ENCODE results near the gene CHRNA3. TPM values are rescaled to one million over a fixed set of nuclear protein-coding genes. Genes with fewer than 3 reads are reported as not detected.

CHRNA3 gene
- total RNA-seq, 1 donor from 2014 or later: 3.7 TPM

- TF ChIP-seq POLR2AphosphoS5 (IDR thresholded peaks at IDR 0.05; ENCODE audit: insufficient read depth in 1 of 2, low read depth in 1 of 2) (no peak), CTCF (IDR thresholded peaks at IDR 0.05) (no peak), POLR2A (IDR thresholded peaks at IDR 0.05) (no peak)
- no peaks in the 10 kb centered on the region for H3K9me3 ChIP-seq
Measured at GRCh38 chr15:78633348-78633747, 12.6 kb upstream of the CHRNA3 start.

GRCh38 chr15:78630886-78631633 is 10.3 kb upstream of the CHRNA3 start:
- peak in 1 of 2 donors; percentile 95 for DNase-seq (ENCODE audit: extremely low spot score in 2 of 2)
- intact Hi-C loops (cut with DNase I): no loop called here
- TF ChIP-seq POLR2A (IDR thresholded peaks at IDR 0.05) (no peak), POLR2AphosphoS5 (IDR thresholded peaks at IDR 0.05; ENCODE audit: insufficient read depth in 1 of 2, low read depth in 1 of 2) (no peak), CTCF (IDR thresholded peaks at IDR 0.05) (no peak)

More at GRCh38 chr15:78633348-78633747, 12.6 kb upstream of the CHRNA3 start:
- no peak overlapping the region for H3K27ac ChIP-seq
- no peaks in the 10 kb centered on the region for H3K4me1 ChIP-seq
- intact Hi-C loops (cut with DNase I): no loop called here
- DNase-seq (ENCODE audit: extremely low spot score in 2 of 2): no peak
- no peaks in the 10 kb centered on the region for H3K27me3 ChIP-seq
- no peak overlapping the region for H3K4me3 ChIP-seq
- no peaks in the 10 kb centered on the region for H3K36me3 ChIP-seq

GRCh38 chr15:78629716-78630065 is 8.9 kb upstream of the CHRNA3 start:
- Histone ChIP-seq H3K4me3 (no peak overlapping the region), H3K9me3 (no peaks in the 10 kb centered on the region), H3K36me3 (no peaks in the 10 kb centered on the region), H3K27ac (no peak overlapping the region), H3K4me1 (no peaks in the 10 kb centered on the region), H3K27me3 (no peaks in the 10 kb centered on the region)
- no peak for DNase-seq (ENCODE audit: extremely low spot score in 2 of 2)
- intact Hi-C loops (cut with DNase I): no loop called here
- TF ChIP-seq POLR2A (IDR thresholded peaks at IDR 0.05) (no peak), POLR2AphosphoS5 (IDR thresholded peaks at IDR 0.05; ENCODE audit: insufficient read depth in 1 of 2, low read depth in 1 of 2) (no peak), CTCF (IDR thresholded peaks at IDR 0.05) (no peak)

More at GRCh38 chr15:78630886-78631633, 10.3 kb upstream of the CHRNA3 start:
- no peak overlapping the region for H3K27ac ChIP-seq
- no peaks in the 10 kb centered on the region for H3K36me3 ChIP-seq
- no peak overlapping the region for H3K4me3 ChIP-seq
- H3K9me3 ChIP-seq: no peaks in the 10 kb centered on the region
- H3K27me3 ChIP-seq: no peaks in the 10 kb centered on the region
- H3K4me1 ChIP-seq: no peaks in the 10 kb centered on the region

GRCh38 chr15:78629031-78629715 is 8.4 kb upstream of the CHRNA3 start:
- intact Hi-C loops (cut with DNase I): no loop called here
- DNase-seq (ENCODE audit: extremely low spot score in 2 of 2): no peak
- Histone ChIP-seq H3K36me3 (no peaks in the 10 kb centered on the region), H3K4me3 (no peak overlapping the region), H3K4me1 (no peaks in the 10 kb centered on the region), H3K27me3 (no peaks in the 10 kb centered on the region), H3K27ac (no peak overlapping the region), H3K9me3 (no peaks in the 10 kb centered on the region)
- TF ChIP-seq POLR2A (IDR thresholded peaks at IDR 0.05): no peak
- TF ChIP-seq CTCF (IDR thresholded peaks at IDR 0.05): no peak
- no peak for TF ChIP-seq POLR2AphosphoS5 (IDR thresholded peaks at IDR 0.05; ENCODE audit: insufficient read depth in 1 of 2, low read depth in 1 of 2)

- DNase-seq (ENCODE audit: extremely low spot score in 2 of 2): no peak
- Histone ChIP-seq H3K27ac (no peak overlapping the region), H3K4me1 (no peaks in the 10 kb centered on the region), H3K36me3 (no peaks in the 10 kb centered on the region), H3K9me3 (no peaks in the 10 kb centered on the region), H3K27me3 (no peaks in the 10 kb centered on the region), H3K4me3 (no peak overlapping the region)
- TF ChIP-seq CTCF (IDR thresholded peaks at IDR 0.05) (no peak), POLR2AphosphoS5 (IDR thresholded peaks at IDR 0.05; ENCODE audit: insufficient read depth in 1 of 2, low read depth in 1 of 2) (no peak), POLR2A (IDR thresholded peaks at IDR 0.05) (no peak)
- intact Hi-C loops (cut with DNase I): no loop called here
Measured at GRCh38 chr15:78628227-78628626, 7.4 kb upstream of the CHRNA3 start.

All from vagina (tissue), 2 donors.